Nephron progenitor cell (in vitro differentiated cells): ENCODE results near the gene TPRG1L.

Experiments used
- DNase-seq: peaks from one replicate; pipeline ENCODE4 v3.0.0; 2021
- H3K27ac Mint-ChIP-seq: 2 replicates; pipeline ENCODE4 v1.8.0; 2021; ENCODE audit warnings: mild to moderate bottlenecking, moderate library complexity, mixed read lengths
- H3K27me3 Mint-ChIP-seq: 2 replicates; pipeline ENCODE4 v1.8.0; 2021; ENCODE audit warnings: mild to moderate bottlenecking, low read depth, mixed read lengths; ENCODE audit not compliant: poor library complexity
- H3K36me3 Mint-ChIP-seq: 2 replicates; pipeline ENCODE4 v1.8.0; 2021; ENCODE audit warnings: low read depth, mixed read lengths
- H3K4me1 Mint-ChIP-seq: 2 replicates; pipeline ENCODE4 v1.8.0; 2021; ENCODE audit warnings: mixed read lengths
- H3K4me3 Mint-ChIP-seq: 2 replicates; pipeline ENCODE4 v1.8.0; 2021; ENCODE audit warnings: mild to moderate bottlenecking, moderate library complexity, mixed read lengths
- H3K9me3 Mint-ChIP-seq: 2 replicates; pipeline ENCODE4 v1.8.0; 2021; ENCODE audit warnings: mild to moderate bottlenecking, moderate library complexity, mixed read lengths
- TF ChIP-seq, protein P1 (sequence below): fragments of 200-600 bp; sonication (generic); IDR thresholded peaks from 2 replicates; pipeline ENCODE4 v1.5.0; 2021; ENCODE audit warnings: antibody characterized with exemption

The TPRG1L gene

DNA sequence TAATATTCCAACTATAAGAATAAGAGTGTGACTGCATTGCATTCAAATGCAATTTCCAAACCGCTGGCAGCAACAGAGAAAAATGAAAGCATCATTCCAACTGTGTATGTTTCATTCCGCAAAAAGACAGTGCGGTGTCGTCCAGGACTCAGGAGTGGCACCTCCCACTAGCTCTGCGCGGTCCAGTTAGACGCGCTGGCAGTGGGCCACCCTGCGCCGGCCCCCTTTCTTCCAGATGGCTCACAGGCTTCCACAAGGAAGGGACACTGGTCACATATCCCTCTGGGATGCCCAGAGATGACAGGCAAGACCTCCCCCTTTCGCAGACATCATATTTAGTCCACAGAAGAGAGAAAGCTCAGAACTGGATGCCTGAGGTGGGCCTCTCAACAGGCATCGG is 13.2 kb downstream of the TPRG1L start:
- no peak overlapping the region for H3K27ac Mint-ChIP-seq

DNA sequence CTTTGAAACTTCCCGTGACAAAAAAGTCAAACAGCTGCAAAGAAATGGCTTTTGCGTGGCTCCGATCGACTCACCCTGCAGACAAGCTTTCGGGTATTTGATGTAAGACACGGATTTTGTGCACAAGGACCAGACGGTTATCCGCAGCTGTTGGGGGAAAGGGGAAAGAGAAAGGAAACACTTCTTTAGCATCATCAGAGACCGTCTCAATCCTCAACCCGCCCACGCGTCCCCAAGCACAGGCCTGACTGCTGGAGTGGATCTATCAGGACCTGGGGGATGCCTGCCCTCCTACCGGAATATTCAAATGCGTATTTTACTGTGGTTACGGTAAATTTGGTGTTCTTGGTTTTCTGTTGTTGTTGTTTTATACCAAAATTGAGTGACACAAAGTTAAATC is 13.9 kb downstream of the TPRG1L start:
- TF ChIP-seq, protein P1, sequence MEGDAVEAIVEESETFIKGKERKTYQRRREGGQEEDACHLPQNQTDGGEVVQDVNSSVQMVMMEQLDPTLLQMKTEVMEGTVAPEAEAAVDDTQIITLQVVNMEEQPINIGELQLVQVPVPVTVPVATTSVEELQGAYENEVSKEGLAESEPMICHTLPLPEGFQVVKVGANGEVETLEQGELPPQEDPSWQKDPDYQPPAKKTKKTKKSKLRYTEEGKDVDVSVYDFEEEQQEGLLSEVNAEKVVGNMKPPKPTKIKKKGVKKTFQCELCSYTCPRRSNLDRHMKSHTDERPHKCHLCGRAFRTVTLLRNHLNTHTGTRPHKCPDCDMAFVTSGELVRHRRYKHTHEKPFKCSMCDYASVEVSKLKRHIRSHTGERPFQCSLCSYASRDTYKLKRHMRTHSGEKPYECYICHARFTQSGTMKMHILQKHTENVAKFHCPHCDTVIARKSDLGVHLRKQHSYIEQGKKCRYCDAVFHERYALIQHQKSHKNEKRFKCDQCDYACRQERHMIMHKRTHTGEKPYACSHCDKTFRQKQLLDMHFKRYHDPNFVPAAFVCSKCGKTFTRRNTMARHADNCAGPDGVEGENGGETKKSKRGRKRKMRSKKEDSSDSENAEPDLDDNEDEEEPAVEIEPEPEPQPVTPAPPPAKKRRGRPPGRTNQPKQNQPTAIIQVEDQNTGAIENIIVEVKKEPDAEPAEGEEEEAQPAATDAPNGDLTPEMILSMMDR, result no peak
- no peak overlapping the region for H3K27ac Mint-ChIP-seq
- peaks cover 26% of the 10 kb centered on the region for H3K36me3 Mint-ChIP-seq
- no peaks in the 10 kb centered on the region for H3K9me3 Mint-ChIP-seq
- peaks cover 6% of the 10 kb centered on the region for H3K4me1 Mint-ChIP-seq
- peaks cover 3% of the 10 kb centered on the region for H3K27me3 Mint-ChIP-seq
- H3K4me3 Mint-ChIP-seq, result no peak overlapping the region
- no peak for DNase-seq

More for the DNA sequence above, 13.2 kb downstream of the TPRG1L start:
- TF ChIP-seq, protein P1, result no peak
- H3K27me3 Mint-ChIP-seq, result peaks cover 3% of the 10 kb centered on the region
- no peaks in the 10 kb centered on the region for H3K9me3 Mint-ChIP-seq
- H3K4me1 Mint-ChIP-seq, result peaks cover 5% of the 10 kb centered on the region
- peaks cover 26% of the 10 kb centered on the region for H3K36me3 Mint-ChIP-seq
- no peak overlapping the region for H3K4me3 Mint-ChIP-seq
- no peak for DNase-seq

DNA sequence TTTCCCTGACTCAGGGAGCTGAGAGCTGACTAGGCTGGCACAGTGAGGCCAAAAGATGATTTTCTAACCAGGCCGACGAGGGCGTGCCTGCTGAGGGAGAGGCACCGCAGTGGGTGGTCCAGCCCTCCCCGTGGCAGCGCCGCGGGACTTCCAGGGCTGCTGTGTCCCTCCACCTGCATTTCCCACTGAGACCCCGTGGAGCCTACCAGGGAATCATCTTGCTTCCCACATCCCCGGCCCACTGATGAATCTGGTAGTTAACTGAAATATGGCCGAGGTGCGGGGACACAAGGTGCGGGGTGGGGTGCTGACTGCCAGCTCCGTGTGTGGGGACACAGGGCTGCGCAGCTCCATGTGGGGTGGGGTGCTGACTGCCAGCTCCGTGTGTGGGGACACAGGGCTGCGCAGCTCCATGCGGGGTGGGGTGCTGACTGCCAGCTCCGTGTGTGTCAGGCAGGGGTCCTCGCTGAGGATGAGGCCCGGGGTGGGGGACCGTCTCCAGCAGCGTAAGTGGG is 14.6 kb downstream of the TPRG1L start:
- TF ChIP-seq, protein P1, result no peak
- Mint-ChIP-seq H3K4me1 (peaks cover 6% of the 10 kb centered on the region), H3K27me3 (peaks cover 3% of the 10 kb centered on the region), H3K27ac (no peak overlapping the region), H3K36me3 (peaks cover 28% of the 10 kb centered on the region), H3K9me3 (no peaks in the 10 kb centered on the region), H3K4me3 (no peak overlapping the region)
- DNase-seq, result no peak

DNA sequence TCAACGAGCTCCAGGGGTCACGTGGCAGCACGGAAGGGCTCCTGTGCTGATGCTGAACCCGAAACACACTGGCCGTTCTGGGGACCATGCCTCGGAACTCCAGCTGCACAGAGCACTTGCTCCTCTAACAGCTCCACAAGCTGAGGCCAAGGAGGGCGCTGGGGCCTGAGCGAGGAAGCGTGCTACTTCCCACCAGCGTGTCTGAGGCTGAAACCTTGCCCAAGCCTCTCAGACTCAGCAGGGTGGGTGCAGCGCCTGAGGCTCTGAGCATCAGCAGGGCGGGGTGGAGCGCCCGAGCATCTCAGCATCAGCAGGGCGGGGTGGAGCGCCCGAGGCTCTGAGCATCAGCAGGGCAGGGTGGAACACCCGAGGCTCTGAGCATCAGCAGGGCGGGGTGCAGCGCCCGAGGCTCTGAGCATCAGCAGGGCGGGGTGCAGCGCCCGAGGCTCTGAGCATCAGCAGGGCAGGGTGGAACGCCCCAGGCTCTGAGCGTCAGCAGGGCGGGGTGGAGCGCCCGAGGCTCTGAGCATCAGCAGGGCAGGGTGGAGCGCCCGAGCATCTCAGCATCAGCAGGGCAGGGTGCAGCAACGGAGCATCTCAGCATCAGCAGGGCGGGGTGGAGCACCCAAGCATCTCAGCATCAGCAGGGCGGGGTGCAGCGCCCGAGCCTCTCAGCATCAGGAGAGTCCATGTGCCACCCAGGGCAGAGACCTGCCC is 15.5 kb downstream of the TPRG1L start:
- Mint-ChIP-seq H3K4me3 (no peak overlapping the region), H3K27ac (no peak overlapping the region), H3K36me3 (peaks cover 32% of the 10 kb centered on the region), H3K27me3 (peaks cover under 1% of the 10 kb centered on the region), H3K9me3 (no peaks in the 10 kb centered on the region), H3K4me1 (peaks cover 6% of the 10 kb centered on the region)
- DNase-seq, result no peak
- TF ChIP-seq, protein P1, result no peak

DNA sequence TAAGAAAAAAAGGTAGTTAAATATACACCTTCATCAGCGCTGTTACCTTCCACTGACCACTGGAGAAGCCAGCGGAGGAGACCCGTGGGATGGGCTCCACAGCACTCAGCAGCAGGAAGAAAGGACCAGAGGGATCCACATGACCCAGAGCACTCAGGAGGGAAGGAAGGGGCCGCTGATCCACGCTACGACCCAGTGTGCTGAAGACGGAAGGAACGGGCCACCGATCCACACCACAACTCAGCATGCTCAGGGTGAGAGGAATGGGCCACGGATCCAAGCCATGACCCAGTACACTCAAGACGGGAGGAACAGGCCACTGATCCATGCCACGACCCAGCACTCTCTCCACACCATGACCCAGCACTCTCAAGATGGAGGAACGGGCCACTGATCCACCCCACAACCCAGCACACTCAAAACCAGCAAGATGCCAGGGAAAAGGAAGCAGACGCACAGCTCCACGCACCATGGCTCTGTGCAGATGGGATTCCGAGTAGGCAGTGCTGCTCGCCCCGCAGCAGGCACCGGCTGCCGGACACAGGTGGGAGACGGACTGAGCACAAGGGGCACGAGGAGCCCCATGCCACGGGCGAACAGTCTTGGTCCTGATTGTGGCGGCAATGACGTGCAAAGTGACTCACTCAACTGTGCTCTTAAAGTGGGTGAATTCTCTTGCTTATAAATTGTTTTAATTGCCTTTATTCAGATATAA is 16.4 kb downstream of the TPRG1L start:
- no peak for DNase-seq
- H3K4me3 Mint-ChIP-seq, result no peak overlapping the region
- TF ChIP-seq, protein P1, result no peak
- peaks cover 6% of the 10 kb centered on the region for H3K4me1 Mint-ChIP-seq
- peaks cover 30% of the 10 kb centered on the region for H3K36me3 Mint-ChIP-seq
- no peaks in the 10 kb centered on the region for H3K27me3 Mint-ChIP-seq
- no peak overlapping the region for H3K27ac Mint-ChIP-seq
- H3K9me3 Mint-ChIP-seq, result no peaks in the 10 kb centered on the region
